ENCODE data around the gene SP140.
A peak's percentile ranks its signal among the peaks of the same experiment; 100 is the strongest.
"Not testable (repeated sequence)": the region's sequence is repeated elsewhere in the genome, so short reads cannot be mapped to it uniquely, and the experiment has no call there.

Gene SP140

DNA sequence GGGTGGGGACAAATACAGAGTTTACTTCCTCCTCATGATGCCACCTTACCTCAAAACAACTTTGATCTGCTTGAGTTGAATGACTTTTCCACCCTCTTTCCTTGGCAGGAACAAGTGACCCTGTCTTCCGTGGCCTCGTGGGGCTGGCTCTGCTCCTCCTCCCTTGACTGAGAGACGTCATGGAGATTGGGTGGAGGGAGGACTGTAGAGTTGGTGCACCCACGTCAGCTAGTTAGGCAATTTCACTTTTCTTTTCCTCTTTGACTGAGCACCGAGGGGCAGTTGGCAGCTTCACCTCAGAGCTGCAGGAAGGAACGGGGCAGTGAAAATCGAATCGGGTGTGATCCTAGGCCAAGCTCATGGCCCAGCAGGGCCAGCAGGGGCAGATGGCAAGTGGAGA is at the start of gene SP140:
Gene SP140 (plus strand): TSS at position 251 of the 400 bp plus-strand sequence. CDS start 109 bp downstream, at position 360.
- DNase-seq: peak; percentile 65

DNA sequence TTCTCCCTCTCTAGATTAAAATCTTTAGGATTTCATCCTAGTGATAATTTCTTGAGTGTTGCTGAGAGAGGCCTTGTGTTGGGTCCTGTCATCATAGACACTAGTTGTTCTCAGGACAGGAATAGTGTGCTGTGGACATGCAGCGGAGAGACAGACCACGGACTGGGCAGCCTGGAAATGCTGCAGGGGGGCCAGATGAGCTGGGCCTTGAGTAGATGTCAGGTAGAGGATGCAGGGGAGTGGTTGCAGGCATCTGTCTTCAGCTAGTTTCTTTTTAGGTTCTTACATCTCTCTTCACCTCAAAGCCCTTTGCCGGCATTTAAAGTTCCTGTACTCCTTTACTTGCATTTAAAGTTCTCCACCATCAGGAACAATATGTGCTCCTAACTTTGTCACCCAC is 48.5 kb upstream of the SP140 start:
- no peak for DNase-seq

DNA sequence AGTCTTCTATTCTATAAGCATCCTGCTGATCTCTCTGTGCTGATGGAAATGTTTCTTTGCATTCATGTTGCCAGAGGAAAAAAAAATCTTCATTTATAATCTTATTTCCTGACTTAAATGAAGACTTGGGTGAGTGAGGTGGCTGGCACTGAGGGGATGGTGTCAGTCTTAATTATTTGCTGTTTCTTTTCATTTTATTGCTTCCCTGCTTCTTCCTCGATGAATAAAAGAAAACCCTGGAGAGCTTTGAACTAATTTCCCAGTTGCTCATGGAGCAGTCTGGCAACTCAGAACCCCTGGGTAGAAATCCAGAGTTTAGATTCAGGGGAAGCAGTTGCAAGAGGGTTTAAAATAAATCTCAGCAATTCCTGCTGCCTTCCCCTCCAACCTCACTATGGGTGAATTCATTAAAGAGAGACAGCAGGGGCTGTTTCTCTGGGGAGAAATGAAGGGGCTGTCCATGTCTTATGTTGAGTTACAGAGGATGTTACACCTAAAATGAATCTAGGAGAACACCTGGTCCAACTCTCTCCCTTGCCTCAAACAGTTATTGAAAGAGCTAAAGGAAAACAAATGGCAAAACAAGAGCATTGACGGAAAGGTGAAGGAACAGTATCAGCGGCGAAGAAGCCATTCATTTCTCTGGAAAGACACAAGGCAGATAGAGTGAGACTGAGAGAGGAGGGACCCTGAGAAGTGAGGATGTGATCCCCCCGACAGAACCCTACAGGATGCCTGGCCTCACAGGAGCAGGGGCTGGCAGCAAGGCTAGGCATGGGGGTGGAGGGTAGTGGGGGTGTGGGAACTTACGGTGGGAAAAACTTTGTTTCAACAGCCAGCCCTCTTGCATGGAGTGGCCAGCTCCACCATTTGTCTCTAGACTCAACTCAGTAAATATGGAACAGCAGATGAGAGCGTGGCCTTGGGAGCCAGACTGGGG is 46.7 kb upstream of the SP140 start:
- no peak for DNase-seq

DNA sequence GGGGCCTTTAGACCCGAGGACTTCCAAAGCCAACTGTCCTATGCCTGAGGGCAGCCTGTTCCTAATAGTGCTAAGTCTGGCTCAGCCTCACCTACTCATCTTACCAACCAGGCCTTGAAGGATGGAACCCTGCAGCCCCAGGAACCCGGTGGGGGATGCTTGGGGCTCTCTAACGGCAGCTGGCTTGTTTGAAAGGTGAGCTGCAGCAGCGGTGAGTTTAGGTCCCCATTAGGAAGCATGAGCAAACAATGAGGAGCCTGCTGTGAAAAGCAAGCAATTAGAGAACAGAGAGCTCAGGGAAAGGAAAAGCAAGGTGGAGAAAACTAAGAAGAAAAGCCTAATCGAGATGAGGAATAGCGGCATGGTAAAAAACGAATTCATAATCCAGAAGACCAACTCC is 45.6 kb upstream of the SP140 start:
- DNase-seq: no peak

DNA sequence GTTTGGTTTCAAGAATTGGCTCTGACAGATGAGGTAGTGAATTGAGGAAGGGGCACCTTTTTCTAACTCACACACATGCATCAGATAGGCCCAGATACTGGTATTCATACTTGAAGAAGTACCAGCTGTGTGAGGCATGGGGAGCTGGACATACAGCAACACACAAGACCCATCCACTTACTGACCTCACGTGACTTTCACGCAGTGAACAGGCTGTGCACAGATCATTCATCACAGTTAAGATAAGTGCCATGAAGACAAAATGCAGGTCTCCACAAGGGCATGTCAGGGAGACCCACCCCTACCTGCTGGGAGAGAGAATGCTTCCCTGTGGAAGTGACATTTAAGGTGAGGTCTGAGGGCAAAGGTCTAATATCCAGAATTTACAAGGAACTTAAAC is 44.3 kb upstream of the SP140 start:
- DNase-seq: no peak

DNA sequence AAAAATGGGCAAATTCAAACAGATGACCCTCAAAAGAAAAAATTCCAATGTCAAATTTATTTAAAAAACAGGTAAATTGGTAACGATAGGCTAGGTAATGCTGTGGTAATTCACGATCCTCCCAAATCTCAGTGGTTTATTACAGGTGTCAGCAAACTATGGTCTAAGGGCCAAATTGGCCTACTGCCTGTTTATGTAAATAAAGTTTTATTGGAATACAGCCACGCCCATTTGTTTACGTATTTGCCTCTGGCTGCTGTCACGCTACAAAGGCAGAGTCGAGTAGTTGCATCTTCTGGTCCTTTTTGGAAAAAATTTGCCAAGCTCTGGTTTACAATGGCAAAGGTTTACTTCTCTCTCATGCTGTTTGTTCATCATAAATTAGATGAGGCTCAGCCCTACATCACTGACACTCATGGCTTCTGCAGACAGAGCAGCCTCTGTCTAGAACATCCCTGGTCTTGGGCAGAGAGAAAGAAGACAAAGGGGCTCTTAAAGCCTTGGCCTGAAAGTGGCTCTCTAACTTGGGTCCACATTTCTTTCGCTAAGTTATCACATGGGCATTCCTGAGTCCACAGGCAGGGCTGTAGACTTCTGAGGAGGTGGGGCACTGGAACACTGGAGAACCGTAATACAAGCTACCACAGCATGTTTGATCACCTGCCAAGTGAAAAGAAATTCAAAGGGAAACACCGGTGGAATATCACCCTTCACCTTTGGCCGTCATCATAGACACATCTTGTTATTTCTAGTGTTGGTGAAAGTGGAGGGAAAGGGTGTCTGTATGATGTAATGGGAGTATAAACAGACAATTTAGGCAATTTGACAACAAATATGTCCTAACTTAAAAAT is 40.6 kb upstream of the SP140 start:
- no peak for DNase-seq

DNA sequence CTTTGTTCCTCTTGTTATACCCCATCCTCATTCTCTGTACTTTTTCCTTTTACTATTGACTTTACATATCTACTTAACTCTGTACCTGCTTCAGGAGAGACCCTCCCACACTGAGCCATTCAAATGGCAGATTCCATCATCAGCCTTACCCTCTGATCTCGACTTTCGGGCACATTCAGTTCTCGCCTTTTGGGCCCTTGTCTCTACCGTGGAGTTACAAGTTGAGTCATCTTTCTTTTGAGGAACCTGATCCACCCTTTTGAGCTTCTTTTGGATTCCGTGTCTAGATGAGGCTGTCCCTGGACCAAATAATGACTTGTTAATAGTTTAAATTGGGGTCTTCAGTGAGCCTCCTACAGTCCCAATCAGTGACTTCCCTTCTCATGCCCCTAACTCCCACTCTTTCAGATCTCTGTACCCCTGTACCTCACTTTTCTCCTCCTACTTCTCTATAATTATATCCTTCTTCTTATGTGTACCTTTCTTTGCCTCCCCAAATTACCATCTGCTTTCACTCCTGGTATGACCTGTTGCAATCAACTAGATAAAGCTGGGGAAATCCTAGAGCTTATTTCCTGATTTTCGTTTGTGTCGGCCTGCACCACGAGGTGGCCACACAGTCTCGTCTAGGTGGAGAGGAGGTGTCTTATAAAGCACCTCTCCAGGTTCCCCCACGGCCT is 23.0 kb upstream of the SP140 start:
- no peak for DNase-seq

DNA sequence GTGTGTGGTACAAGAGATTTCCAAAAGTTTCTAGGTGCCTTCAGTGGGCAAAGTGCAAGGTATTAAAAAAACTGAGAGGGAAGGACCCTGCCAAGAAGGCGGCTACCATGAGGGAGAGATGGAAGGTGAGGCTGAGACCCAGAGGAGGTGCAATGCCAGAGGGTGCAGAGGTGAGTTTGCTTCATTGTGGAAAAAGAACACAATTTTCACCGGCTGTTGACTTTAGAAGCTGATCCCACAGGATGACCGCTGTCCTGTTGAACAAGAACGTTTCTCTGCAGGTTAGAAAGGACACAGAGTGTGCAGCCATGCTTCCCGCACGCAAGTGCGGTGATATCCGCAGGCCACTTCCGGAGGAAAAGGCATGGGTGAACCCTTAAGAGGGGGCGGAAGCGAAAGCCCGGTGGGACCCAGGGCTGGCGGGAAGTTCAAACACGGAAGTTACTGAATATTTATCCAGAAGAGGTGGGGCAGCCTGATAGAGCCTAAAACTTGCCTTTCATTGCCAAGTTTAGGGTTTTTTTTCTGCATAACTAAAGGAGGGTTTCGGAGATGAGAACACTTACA is 22.3 kb upstream of the SP140 start:
- no peak for DNase-seq

DNA sequence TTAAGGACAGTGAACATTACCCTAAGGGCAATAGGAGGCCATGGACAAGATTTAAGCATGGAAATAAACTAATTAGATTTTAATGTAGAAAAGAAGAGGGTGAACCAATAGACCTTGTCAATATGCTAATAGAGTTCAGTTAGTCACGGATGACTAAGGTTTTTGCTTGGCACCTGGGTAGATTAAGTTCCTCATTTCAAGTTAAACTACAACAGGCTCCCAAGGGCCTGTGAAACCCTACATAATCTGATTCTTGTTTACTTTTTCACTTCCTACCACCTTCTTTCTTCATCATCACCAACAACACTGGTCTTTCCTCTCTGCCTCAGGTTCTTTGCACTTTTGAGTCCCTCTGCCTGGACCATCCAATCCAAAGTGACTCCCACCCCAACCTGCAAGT is 20.5 kb upstream of the SP140 start:
- DNase-seq: no peak

DNA sequence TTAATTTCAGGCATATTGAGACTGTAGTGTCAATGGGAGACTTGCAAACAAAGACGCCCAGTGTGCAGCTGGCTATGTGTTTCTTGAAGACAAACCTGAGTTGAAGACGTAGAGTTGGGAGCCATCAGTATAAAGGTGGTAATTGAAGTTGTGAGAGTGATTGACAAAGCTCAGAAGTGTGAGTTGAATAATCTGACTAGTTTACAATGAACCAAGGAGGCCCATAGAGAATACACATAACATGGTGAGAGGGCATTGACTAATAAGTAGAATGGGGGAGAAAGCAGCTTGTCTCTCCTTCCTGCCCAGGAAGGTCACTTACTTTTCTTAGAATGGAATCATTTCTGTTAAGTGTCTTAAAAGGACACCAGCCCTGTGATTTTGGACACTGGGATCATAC is 19.8 kb upstream of the SP140 start:
- no peak for DNase-seq

DNA sequence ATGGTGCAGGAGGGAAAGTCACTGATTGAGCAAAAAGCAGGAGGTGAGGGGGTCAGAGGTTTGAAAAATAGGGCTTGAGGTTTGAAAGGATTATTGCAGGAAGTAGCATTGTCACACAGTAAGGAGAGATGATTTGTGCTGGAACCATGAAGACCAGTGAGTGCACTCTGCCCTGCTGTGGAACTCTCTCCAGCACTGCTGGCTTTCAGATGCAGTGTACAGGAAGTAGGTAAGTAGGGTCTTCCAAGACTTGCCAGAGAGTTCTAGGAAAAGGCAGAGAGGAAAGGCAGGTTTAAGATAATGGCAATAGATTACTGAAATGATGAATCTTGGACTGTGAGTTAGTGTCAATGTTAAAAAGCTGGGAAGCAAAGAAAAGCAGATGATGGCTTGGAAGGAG is 17.0 kb upstream of the SP140 start:
- DNase-seq: no peak

DNA sequence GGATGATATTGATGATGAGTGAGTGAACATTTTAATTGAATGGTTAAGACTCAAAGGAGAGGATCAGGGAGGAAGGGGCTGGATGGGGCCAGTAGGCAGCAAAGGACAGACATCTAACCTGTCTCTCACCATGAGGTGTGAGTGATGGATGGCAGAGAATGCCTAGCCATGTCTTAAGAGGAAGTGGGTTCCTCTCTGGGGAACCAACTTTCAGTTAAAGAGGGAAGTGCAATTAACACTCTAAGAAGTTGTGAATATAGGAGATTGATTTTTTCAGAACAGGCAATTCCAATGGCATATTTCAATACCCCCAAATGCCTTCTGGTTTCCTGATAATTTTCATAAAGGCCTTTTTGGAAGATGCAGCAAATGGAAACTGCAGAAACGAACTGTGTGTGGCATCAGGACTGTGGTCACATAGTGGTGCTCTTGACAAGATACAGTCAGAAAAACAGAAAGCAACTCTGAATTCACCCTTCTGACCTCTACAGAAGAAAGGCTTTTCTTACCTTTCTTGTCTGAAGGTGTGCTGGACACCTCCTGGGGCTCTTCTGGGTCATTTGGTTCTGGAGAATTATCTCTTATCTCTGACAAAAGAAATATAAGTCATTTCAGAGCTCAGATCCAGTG is 16.0 kb upstream of the SP140 start:
- DNase-seq: no peak

DNA sequence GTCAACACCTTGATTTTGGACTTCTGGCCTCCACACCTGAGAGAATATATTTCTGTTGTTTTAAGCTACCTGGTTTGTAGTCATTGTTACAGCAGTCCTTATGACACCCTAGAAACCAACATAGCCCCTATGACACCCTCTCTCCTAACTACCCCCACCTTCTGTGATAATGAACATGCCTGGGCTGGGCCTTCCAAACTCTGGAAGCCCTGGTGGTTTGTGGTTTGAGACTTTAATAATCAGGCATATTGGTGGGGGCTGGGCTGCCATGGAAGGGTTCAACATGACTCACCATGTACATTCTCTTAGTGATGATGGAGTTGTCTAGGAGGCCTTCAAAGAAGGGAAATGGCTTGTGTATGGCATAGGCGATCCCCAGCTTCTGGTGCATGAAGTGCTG is 9.0 kb upstream of the SP140 start:
- DNase-seq: no peak

DNA sequence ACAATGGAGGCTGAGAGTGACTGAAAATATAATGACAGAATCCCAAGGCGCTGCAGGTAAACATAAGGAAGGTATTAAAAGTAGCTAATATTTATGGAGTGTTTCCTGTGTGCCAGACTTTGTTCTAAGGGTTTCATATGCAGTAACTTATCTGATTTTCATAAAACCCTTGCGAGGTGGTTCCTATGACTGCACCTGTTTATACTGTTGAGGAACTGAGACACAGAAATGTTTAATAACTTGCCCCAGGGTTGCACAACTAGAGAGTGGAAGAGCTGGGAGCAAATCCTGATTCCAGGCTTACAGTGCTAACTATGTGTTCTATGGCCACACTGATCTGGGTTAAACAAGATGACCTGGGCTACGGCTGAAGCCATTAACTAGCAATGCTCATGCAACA is 8.1 kb upstream of the SP140 start:
- no peak for DNase-seq

DNA sequence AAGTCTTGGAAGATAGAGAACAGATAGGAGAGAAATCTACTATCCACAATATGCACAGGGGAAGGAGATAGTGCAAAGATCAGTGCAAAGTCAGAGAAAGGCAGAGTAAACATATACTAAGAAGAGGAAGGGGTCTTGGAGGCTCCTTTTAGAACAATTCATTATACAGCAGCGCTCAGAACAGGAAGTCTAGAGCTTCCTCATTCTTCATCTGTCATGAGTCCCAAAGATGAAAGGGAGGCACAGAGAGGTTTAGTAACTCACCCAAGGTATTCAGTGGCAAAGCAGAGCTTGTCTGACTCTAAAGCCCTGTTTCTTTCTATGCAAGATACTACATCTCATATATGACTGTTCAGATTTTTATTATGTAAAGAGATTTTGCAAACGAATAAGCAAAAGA is 7.1 kb upstream of the SP140 start:
- DNase-seq: no peak

DNA sequence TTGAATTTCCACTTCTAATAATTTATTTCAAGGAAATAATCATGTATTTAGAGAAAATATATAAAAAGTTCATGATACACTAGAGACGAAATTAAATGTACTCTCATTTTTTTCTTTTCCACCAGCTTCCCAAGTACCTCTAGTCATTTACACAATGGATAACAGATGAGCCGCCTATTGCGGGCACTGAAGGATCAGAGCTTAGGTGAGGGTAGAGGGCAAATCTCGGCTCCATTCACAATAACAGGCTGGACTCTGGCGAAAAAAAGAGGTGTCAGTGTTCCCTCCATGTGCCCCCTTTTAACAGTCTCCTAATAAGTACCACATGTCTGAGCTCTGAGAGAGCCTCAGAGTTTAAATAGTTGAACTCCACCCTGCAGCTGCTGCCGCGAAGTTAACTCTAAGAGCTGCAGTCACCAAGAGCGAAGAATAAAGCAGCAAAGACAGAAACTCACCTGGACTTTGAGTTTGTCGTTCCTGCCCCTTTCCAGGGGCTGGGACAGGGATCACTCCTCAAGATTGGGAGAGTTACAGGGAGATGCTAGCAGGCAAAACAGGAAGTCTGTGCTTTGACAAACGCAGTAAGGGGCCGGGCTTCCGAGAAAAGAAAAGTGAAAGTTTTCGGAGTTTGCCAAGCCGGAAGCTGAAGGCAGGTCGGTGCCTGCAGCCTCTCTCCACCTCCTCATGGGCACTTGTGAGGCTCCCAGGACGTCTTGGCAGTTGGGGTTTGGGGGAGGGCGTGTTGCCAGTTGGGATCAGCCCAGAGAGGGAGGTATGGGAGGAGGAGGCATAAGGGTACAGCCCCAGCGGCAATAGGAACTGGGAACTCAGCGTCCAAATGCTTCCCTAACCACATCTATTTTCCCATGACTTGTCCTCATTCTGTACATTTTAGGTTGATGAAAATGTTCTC is 5.9 kb upstream of the SP140 start, which contains the start of gene SP110:
Gene SP110 (minus strand): TSS at position 566 of the 913 bp plus-strand sequence. CDS start 3,057 bp downstream, outside the sequence.
- peak; percentile 69 for DNase-seq

DNA sequence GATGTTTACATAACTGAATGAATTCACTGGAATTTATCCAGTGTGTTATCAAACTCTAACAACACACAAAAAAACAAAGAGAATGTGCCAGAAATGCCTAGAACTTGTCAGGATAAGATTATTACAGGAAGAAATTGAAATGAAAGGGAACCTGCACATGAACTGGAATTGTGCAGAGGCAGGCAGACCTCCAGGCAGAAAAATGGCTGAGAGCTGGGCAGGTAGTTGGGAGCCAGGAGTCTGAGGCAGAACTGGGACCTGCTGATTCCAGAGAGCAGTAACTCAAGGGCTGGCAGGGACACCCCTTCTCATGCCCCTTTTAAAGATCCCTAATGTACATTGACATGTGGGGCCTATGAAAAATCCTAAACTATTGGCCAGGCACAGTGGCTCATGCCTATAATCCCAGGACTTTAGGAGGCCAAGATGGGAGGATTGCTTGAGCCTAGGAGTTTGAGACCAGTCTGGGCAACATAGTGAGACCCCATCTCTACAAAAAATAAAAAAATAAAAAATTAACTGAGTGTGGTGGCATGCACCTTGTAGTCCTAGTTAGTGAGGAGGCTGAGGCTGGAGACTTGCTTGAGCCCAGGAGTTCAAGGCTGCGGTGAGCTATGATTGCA is 5.1 kb upstream of the SP140 start:
- DNase-seq: no peak

DNA sequence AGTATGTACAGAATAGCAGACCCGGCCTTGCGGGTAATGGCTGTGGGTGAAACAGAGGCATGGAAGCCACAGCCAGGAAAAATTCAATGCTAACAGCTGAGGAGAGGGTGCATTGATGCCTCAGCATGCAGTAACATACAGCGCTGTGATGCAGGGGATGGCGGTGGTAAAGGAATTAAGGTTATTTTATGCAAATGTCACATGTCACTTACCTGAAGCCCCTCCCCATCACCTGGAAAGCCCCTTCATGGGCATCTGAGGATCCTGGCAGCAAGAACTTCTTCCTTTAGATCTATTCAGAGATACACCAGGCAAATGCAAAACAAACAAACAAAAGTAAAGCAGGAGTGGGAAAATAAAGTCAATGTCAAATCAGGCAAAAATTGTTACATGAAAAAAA is 4.0 kb upstream of the SP140 start:
- no peak for DNase-seq

DNA sequence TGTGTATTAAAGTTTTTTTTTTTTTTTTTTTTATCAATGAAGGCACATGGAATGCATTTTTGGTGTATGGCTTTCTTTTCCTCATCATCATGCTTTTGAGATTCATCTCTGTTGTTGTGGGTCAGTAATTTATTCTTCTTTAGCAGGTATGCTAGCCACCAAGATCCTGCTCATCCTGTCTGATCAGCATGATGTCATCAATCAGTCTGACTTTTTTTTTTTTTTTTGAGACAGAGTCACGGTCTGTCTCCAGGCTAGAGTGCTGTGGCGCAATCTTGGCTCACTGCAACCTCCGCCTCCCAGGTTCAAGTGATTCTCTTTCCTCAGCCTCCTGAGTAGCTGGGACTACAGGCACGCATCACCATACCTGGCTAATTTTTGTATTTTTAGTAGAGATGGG is 2.7 kb upstream of the SP140 start:
- DNase-seq: not testable (repeated sequence)

DNA sequence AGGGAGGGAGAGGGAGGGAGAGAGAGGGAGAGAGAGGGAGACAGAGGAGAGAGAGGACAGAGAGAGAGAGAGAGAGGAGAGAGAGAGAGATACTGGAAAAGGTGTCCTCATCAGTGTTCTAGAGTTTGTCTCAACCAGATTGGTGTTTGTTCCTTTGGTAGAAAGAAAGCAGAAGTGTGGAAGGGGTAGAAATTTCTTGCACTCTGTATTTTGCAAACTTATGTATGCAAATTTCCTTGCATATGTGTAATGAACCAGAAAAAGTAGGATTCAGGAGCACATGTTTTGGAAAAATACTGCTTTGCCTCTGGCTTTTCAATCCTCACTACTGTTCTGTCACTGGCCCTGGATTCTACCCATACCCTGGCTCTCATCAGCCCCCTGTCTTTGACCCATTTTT is 1.1 kb upstream of the SP140 start:
- DNase-seq: no peak

DNA sequence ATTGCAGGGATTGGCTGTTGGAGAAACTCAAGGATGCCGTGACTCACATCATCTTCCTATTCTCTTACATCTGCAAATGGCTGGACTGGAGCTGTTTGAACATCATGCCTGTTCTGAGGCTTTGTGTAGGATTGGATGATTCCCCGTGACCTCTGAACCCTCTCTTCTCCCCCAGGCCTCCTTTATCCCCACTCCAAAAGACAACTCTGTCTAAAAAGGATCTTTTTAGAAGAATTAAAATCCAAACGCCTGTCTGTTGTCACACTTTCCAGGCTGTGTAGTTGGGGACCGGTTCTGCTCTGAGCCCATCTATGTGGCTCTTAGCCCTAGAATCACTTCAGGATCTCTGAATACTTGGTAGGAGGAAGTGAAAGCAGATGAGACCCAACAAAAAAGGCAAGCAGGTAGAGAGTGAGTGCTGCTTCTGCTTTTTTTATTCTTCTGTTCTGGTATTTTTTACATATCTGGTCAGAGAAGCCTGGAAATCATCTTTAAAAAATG is 565 bp downstream of the SP140 start:
- DNase-seq: no peak
